Activated CD8-positive, alpha-beta memory T cell treated with anti-CD3 and anti-CD28 coated beads, Interleukin-2, amount 50 U/mL, for 1 hour (primary cell): ENCODE results near the gene FBXO9.

Source experiments
- DNase-seq: peaks from one replicate; pipeline ENCODE4 v3.0.0-alpha.2; 2020; ENCODE audit errors: extremely low read depth

FBXO9 gene

DNA sequence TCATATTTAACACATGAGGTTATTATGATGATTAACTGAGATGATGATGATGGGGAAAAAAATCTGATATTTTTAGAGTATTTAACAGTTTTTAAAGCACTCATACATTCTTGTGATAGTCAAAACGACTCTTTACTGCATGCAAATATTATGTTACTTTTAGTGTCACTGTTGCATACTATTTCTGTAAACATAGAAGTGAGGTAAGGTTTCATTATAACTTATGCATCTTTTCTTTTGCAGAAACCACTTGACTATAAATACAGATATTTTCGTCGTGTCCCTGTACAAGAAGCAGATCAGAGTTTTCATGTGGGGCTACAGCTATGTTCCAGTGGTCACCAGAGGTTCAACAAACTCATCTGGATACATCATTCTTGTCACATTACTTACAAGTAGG is 30.1 kb downstream of the FBXO9 start:
- DNase-seq, result no peak

DNA sequence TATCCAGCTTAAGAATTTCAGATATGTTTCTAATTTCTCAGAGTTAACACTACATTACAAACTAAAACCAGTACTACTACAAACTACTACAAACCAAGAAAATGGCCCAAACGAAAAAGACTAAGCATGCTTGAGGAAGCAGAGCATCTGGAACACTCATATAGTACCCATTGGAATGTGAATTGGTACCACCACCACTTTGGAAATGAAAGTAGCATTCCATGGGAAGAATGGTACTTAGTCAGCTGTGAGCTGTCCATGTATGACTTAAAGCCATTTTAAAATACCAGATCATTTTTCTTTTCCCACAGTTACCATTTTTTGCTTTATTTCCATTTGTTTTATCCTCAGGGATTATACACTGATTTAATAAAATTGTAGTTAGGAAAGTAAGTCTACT is 30.5 kb downstream of the FBXO9 start:
- no peak for DNase-seq

DNA sequence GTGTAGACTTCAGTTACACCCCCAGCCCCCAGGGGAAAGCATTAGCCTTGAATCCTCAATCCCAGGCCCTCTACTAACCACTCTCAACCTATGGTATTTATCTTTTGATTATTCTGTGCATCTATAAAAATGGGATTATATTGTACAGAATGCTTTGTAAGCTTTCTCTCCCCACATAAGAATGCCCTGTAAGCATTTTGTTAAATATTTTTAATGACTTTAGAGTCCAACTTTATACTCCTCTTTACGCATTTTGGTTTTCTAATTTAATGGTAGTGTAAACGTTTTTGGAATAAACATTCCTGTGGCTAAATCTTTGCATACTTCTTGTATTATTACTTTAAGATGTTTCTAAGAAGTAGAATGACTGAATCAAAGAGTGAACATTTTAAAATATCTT is 35.4 kb downstream of the FBXO9 start:
- no peak for DNase-seq

DNA sequence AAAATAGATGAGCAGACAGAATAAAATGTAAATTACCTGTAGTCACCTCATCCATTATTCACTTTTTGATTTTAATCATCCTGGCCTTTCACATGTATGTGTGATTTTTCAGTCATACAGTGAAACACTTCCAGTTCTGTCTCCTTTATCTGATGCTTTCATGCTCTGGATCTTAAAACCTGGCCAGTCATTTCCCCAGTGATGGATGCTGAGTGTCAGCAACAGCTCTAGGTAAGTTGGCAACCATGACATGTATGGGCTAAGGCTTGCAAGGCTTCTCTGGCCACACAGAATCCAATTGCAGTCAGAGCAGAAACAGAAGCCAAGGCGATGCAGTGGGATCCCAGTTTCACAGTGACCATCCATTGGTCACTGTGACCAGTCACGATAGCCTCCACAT is 35.8 kb downstream of the FBXO9 start:
- no peak for DNase-seq

DNA sequence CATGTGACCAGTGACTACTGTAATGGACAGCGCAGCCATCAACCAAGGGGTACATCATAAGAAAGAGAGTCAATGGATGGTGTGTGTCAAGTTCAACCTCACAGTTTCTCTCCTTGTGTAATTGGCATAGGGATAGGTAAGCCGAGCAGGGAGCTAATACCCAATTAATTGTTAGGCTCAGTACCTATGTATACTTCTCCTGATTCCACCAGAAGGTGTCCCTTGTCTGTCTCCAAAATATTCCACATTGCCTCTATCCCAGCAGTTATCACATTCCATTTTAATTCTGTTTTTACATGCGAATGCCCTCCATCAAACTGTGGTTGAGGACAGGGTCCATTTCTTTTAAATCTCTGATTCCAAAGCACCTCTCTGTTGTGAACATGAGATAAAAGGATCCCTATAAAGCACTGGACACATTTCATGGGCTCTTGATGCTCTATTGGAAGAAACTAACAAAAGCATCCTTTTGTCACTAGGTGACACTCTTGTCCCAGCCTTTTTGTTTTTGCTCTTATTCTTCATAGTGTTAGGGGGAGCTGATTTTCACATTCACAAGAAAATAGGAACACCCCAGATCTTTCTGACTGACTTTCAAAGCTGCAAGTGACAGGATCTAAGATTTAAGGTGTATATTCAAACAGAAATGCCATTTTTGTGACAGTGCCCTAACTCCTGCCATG is 38.9 kb downstream of the FBXO9 start:
- DNase-seq, result no peak

DNA sequence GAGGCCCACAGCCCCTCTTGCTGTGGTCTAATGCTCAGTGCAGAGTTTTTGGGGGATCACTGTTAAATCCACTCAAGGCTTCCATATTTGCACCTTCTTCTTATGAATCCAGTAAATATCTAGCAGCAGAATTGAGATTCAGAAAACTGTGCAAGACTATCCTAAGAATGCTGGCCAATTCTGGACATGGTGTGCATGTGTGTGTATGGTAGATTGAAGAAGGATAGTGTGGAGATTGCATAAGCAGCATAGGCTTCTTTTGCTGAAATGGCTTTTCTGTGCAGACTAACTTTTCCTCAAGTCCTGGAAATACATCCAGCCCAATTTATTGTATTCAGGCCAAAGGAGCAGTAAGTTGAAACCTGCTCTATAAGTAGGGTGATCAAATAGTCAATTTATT is 39.7 kb downstream of the FBXO9 start:
- DNase-seq, result no peak

DNA sequence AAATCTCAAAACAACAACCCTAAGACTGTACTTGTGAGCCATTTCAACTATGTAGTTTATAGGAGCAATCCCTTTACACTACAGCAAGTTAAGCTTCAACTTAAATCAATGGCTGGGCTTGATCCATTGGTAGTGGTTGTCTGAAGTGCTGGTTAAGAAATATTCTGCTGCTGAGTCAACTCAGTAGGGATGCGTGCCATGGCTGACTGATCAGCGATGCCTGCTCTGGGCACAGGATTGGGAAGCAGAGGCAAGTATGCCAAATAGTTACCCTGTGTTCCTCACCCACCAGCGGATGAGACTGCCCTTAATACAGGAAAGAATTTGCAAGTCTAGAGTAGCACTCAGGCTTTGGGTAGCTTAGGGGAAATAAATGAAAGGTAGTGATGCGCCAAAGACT is 41.9 kb downstream of the FBXO9 start:
- DNase-seq, result no peak

DNA sequence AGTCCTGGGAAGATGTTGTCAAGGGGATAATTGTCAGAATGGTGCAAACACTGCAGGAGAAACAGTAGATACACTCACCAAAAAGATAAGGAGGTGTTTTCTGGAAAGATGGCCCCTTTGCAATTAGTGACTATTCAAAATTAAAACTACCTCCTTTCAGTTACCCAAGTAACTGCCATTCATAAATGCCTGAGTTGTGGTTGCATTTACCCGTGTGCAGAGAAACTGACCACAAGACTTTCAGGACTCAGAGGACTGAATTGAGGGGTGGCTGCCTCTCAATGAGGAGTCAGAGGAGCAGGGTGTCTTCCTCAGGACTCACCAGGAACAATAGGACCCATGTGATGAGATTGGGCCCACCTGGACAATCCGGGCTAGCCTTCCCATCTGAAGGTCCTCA is 44.4 kb downstream of the FBXO9 start:
- no peak for DNase-seq

DNA sequence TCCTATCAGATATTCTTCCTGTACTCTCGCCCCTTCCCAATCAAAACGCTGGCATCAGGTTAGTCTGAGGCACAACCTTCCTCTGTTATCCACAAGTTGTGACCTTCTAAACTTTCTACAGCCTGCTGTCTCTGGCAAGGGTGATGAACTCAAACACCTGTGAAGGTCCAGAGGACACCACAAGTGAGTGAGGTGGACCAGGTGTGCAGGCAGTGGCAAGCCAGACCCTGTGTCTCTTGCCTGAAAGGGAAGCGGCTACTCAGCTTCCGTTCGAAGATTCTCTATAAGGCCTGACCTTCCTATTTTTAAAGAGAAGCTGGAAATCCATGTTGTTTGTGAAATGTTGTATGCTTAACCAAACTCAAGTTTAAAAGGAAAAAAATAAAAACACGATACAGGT is 46.7 kb downstream of the FBXO9 start:
- DNase-seq, result no peak

DNA sequence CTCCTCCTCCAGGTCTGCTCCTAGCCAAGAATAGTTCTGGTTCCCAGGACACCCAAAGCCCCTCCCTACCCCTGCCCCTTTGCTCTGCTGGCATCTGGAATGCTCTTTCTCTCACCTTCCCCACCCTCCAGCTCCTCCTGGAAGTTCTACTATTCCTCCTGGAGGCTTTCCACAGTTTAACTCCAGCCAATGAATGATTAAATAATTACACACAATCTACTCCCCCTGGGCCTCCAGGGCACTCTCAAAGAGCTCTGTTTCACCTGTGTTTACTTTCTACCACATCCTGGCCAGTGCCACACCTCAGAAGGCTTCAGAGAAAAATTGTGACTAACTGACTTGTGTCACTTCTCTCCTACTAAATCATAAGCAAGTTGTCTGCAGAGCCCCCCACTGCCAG is 47.2 kb downstream of the FBXO9 start:
- DNase-seq, result no peak

DNA sequence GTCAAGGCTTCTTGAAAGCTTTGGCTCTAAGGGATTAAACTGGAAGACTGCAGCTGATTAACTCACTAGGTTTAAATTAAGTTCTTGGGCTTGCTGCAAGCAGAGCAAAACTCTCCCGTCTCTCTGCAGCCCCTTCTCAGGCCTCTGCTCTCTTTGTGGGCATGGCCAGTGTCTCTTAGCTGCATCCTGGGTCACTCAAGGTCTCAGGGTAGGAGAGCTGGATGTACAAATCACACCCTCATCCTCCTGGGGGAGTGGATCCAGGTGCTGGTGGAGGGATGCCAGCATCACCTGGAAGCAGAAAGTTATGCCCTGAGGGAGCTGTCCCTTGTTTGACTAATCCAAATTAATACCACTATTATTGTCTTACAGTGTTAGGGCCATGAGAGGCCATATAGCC is 47.7 kb downstream of the FBXO9 start:
- no peak for DNase-seq

DNA sequence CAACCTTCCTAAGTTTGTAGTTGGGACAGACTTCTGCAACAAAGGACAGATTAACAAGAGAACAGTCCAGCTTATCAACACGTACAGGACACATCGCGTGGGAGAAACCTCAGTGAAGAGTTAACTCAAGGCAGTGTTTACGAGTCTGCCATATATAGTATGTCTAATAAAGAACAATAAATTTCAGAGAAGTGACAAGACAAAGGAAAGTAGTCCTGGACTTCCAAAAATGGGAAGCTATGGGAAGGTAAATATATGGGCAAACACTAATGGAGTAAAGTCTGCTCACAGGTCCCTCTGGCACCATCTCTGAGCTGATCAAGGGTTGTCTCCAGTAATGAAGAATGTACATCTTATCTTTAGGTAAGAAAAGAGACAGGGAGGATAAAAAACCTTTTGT is 48.5 kb downstream of the FBXO9 start:
- DNase-seq, result no peak

DNA sequence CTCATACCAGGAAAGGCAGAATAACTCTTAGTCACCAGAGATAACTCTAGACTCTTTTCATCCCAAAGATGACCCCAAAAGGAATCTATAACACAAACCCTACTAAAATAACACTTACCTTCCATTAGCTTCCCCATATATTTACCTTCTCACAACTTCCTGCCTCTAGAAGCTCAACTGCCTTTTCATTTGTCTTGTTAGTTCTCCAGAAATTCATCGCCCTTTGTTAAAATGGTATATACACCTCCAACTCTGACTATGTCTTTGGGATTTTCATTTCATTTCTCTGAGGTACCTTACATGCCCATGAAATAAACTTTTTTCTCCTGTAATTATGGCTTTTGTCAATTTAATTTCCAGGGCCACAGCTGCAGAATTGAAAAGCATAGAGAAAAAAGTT is 49.9 kb downstream of the FBXO9 start:
- DNase-seq, result no peak

DNA sequence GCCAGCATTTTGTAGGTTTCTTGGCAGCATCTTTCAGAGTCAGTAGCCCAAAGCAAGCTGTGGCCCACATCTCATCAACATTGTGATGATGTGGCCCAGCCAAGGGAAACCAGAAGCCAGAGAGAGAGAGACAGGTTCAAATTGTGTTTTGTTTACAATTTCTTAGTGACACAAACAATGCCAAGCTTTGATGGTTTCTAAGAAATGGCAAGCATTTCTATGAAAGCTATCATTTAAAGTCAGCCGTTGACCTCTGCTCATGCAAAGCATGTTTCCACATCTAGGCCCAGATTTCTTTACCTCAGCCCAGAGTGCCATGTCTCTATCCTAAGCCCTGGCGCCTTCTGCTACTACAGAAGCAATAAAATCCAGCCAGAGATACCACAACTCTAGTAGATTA is 50.5 kb downstream of the FBXO9 start:
- no peak for DNase-seq

DNA sequence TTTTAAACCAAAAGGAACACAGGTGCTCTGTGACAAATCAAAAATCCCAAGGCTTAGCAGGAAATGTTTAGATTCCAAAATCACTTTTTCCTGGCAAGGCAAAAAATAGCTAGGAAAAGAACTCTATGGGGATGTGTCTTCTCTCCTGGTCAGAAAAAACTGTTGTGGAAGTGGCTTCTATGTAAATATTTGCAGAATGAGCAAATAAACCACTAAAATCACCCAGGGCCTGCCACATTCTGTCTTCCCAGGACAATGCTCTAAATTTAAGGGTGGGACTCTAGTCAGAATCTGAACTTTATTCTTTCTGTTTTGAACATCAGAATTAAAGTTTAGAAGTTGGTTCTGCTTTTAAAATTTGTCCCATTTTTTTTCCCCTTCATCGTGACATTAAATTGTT is 54.1 kb downstream of the FBXO9 start:
- no peak for DNase-seq

DNA sequence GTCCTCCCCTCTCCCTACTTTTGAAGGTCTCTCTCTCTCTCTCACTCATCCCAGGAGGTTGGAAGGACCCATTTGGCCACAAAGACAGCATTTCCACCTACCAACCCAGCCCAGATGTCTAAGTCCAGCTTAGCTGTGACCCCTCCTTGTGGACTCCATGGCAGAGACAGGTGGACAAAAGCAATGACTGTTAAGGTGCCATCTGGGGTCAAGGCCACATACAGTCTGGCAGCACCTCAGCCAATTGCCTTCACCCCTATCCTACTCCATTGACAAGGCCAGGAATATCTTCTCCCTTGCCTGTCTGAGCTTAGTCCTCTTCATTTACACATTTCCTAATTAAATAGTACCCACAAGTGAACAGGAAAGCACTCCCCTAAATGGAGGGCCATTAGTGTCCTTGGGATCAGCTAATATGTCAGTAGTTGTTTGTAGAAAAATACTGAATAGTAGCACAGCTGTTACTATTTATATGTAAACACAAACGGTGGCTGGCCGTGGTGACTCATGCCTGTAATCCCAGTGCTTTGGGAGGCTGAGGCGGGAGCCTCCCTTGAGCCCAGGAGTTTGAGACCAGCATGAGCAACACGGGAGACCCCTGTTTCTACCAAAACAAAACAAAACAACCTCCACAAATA is 54.7 kb downstream of the FBXO9 start:
- no peak for DNase-seq

DNA sequence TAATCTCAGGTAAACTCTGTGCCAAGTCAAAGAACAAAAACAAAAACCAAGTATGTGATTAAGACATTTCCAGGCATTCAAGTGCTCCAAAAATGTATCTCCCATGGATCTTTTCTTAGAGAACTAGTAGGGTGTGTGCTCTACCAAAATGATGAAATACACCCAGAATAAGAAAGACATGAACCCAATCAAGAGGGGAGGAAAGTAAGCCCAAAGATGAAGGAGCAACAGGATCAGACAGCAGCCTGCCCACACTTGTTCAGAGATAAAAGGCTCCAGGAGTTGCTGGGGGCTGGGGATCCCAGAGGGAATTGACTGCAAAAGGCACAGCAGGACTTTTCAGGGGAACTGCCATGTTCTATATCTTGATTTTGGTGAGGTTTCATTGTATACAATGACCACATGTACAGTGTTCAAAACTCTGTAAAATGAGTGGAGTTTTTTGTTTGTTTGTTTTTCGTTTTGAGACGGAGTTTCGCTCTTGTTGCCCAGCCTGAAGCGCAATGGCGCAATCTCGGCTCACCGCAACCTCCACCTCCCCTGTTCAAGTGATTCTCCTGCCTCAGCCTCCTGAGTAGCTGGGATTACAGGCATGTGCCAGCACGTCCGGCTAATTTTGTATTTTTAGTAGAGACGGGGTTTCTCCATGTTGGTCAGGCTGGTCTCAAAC is 59.1 kb downstream of the FBXO9 start:
- no peak for DNase-seq

DNA sequence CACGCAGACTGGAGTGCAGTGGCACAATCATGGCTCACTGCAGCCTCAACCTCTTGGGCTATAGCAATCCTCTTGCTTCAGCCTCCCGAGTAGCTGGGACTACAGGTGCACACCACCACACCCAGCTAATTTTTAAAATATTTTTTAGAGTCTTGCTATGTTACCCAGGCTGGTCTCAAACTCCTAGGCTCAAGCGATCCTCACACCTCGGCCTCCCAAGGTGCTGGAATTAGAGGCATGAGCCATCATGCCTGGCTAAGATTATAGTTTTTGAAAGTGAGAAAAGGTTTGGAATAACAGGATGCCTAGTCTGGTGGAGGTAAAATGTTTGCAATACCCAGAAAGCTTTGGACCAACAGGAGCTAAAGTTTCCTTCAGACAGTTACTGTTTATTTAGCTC is 60.1 kb downstream of the FBXO9 start:
- no peak for DNase-seq

DNA sequence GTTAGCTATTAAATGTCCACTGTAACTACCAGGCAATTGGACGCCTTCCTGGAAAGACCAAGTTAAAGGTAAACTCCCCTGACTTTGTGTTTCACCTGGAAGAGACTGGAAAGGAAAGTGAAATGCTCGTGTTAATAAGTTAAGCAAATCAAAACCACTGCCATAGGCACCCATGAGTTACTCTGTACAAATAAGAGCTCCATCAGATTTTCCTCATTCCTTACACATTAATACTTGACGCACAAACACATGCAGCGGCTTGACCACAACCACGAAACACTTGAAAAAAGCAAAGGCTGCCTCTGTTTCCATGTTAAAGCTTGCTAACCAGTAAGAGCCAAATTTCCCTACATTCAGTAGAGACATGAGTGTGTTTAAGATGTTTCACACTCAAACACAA is 63.6 kb downstream of the FBXO9 start:
- DNase-seq, result no peak

DNA sequence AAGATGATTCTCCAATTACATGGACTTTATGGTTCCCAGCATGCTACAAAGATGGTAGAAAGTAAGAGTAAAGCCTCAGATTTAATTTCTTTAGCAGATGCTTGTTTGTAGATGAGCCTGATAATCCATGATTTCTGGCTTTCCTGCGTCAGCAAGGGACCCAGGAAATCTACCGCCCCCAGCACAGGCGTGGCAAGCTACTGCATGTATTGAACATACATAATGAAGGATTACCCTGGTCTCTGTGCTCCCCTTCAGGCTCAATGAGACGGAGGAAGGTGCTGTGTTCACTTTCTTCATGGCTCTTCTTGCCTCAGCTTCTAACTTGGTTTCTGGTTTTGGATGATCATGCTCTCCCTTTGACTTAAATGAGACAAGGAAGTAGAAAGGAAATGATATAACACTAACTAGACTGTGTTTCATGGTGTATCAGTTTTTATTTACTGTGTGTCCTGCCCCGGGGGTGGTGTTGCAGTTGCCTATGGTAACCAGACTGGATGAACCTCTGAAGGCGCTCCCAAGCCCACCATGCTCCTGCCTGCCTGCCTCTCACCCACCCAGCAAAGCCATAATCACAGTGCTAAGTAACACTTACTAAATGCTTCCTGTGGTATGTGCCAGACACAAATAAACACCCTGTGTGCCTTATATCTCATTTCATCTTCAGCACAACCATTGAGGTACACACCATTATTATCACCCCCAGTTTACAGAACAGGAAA is 65.5 kb downstream of the FBXO9 start:
- no peak for DNase-seq

DNA sequence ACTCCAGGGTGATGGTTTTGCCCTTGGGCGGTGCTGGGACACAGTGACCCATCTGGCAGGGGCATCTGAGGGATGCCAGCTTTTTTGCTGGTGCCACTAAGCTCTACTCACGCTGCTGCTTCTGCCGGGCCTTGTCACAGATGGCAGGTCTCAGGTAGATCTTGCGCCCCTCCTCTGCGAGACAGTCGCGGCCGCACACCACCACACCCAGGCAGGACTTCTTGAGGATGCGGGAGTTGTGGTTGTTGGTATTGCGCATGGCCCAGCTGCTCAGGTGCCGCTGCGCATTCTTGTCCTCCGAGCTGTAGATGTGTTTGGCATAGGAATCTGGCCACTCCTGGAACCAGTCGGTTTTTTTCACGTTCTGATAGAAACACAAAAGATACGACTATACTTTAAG is 68.8 kb downstream of the FBXO9 start:
- DNase-seq, result no peak

DNA sequence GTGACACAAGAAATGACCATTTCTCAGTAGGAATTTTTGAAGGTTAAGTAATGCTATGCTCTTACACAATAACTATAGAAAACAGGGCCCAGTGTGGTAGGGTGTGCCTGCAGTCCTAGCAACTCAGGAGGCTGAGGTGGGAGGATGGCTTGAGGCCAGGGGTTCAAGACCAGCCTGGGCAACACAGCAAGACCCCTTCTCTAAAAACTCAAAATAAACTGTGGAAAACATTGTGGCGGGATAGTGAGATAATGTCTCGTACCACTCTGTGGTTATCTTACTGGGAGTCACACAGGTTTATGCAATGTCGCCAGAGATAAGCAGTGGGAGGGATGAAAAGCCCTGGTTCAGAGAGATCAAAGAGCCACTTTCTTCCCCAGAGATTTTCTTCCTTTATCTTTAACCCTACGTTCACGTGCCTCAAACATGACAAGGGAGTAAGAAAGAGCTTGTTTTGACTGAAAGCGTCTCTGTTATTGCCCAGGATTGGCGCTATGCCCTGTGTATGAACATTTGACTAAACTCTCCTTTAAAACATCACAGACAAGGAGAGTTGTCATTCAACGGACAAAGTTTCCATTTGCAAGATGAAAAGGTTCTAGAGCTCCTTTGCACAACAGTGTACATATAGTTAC is 69.5 kb downstream of the FBXO9 start:
- DNase-seq, result no peak
